Measurements from ENCODE around the gene SORCS3.

The SORCS3 gene

DNA sequence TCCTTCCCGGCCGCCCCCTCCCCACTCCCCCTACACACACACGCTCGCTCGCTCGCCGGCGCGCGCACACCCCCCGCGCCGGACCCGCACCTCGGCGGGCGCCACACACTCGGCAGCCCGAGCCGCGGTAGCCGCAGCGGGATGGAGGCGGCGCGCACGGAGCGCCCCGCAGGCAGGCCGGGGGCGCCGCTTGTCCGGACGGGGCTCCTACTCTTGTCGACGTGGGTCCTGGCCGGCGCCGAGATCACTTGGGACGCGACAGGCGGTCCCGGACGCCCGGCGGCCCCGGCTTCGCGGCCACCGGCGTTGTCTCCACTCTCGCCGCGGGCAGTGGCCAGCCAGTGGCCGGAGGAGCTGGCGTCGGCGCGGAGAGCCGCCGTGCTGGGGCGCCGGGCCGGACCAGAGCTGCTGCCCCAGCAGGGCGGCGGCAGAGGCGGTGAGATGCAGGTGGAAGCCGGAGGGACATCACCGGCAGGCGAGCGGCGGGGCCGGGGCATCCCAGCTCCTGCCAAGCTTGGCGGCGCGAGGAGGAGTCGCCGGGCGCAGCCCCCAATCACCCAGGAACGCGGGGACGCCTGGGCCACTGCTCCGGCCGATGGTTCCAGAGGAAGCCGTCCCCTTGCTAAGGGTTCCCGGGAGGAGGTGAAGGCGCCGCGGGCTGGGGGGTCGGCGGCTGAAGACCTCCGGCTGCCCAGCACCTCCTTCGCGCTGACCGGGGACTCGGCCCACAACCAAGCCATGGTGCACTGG is at the start of gene SORCS3:
Gene SORCS3, plus strand, starts transcription at position 104 of the 750 bp plus-strand sequence.
- DNase-seq (ENCODE audit: low read depth in 2 of 2), result no peak

DNA sequence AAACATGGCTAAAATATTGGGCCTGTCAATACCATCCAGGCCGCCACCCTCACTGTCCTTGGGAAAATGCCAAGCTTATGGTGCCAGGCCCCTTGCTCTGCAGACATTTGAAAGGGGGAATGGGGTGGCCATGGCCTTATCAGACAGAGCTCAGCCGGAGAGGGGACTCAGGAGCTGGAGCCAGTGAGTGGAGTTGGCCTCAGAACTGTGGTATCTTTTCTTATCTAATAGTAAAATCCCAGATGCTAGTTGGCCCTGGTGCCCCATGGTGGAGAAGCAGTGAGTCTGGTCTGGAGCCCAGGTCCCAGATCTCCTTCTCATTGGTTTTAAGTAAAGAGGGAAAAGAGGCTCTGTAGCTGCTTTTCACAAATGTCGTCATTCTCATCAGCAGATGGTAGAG is 49.6 kb upstream of the SORCS3 start:
- no peak for DNase-seq (ENCODE audit: low read depth in 2 of 2)

DNA sequence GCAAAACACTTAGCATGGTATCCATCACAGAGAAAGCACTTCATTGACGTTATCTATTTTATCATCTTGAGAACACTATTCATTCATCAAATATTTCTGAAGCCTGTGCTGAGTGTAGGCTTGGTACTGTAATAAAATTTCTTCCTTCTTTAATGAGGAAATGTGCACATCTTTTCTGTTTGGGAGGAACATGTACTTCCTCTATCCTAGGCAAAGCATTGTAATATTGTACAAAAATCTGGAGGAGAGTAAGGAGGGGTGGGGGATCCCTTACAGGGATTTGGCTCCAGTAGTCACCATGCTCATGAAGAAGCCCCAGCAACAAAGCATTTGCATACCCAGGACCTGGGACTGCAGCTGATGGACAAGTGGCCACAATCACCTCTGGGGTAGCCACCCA is 39.9 kb upstream of the SORCS3 start:
- no peak for DNase-seq (ENCODE audit: low read depth in 2 of 2)

DNA sequence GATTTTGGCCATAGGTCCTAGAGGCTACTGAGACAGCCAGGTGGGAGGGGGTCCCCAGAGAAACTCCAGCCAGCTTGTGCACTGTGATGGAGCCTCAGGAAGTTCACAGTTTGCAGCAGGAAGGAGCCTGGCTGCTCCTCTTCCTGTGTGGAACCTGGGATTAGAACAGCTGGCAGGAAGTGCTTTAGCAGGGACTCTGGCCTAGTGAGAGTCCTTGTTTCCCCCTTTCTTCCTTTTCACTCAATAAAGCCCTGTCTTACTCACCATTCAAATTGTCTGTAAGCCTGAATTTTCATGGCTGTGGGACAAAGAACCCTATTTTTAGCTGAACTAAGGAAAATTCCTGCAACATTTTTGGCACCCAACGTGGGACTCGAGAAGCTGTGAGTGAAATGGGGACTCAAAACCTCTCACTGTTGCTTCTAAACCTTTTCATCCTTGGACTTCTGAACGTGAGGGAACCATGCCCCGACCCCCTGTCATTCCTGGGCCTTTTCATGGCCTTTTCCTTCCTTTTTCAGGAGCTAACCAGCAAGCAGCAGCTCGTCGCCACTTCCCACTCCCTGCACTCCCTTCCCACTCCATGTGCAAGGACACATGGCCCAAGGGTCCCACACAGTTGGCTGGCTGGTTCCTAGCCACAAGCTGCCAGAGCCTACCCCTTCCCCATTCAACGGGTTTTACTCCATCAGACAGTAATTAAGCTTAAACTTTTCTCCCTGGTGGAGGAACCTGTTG is 32.8 kb upstream of the SORCS3 start:
- DNase-seq (ENCODE audit: low read depth in 2 of 2), result no peak

DNA sequence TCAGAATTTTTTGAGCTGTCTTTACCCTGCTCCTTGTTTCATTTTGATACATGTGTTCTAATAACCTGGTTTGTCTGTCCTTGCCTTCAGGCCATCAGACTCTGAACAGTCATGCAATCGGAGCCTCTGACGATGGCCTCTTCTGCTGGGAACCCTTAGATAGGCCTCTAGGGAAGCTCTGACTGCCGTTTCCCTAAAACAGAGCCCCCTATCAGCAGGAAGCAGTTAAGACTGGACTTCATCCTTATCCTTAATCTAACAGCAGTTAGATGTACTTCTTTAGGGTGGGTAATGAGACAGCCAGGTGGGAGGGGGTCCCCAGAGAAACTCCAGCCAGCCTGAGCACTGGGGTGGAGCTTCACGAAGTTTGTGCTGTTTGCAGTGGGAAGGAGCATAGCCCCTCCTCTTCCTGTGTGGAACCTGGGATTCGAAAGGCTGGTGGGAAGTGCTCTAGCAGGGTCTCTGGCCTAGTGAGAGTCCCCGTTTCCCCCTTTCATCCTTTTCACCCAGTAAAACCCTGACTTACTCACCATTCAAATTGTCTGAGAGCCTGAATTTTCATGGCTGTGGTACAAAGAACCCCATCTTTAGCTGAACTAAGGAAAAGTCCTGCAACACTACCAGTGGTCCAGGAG is 28.4 kb upstream of the SORCS3 start:
- no peak for DNase-seq (ENCODE audit: low read depth in 2 of 2)

DNA sequence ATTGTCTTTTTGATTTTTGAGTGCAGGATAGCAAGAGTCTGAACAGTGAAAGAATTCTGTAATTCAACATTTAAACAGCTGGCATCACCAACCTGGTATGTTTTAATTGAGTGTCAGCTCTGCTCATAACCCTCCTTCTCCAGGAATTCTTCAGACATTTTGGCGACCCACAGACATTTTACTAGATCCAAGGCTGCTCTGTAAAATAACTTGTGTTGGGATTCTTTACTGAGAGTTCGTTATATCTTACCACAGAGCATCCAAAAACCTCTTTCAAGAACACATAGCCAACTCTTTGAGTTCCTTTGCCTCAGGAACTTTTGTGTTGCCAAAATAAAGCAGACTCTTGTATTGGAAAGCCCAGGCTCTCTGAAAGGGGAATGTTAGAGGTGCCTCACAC is 27.7 kb upstream of the SORCS3 start:
- no peak for DNase-seq (ENCODE audit: low read depth in 2 of 2)

DNA sequence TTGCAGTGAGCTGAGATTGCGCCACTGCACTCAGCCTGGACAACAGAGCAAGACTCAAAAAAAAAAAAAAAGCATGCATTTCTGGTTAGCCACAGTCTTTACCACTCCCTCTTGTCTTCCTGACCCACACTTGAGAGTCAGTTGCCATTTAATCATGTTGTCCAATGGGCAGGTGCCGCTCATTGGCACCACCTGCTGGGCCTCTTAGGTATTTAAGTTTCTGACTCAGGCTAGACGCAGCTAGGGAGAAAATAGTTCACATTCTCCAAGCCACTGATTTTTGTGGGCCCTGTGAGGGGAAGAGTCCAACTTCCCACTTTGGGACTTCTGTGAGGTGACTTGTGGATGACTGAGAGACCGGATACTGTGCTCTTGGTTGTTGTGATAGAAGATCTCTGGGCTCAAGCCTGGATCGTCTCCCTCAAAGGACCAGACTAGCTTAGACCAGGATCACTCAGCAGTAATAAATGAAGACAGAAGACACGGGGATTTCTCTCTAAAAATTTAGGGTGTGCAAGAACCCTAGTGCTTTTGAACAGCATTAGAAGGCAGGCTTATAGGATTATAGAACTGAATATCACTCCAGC is 26.8 kb upstream of the SORCS3 start:
- DNase-seq (ENCODE audit: low read depth in 2 of 2), result peak in 1 of 2 experiments; percentile 26

DNA sequence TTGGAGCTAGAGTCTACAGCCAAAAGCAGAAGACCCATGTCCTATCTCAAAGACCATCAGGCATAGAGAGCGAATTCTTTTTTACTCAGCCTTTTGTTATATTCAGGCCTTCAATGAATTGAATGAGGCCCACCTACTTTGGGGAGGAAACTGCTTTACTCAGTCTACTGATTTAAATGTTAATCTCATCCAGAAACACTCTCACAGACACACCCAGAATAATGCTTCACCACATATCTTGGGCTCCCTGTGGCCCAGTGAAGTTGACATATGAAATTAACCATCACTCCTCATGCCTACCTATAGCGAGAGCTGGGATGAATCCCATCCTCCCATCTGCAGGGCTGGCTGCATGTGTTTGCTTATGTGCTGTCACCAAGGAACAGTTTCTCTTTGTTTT is 26.0 kb upstream of the SORCS3 start:
- no peak for DNase-seq (ENCODE audit: low read depth in 2 of 2)

DNA sequence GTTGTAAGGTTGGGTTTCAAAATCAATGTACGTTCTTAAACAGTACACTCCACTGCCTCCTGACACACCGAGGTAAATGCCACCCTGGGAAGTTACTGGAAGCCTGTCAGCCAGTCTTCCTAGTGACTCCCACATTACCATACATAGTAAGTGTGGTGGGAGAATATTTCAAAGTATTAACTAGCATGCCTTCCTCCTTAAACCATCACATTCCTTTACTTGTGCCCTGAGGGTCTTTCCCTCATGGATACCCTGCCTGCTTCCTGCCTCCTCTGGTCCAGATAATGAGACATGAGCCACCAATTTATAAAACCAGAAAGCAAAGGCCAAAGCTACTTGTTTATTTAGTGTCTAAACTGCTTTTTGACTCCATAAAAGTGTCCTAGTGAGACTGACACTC is 23.3 kb upstream of the SORCS3 start:
- DNase-seq (ENCODE audit: low read depth in 2 of 2), result no peak

DNA sequence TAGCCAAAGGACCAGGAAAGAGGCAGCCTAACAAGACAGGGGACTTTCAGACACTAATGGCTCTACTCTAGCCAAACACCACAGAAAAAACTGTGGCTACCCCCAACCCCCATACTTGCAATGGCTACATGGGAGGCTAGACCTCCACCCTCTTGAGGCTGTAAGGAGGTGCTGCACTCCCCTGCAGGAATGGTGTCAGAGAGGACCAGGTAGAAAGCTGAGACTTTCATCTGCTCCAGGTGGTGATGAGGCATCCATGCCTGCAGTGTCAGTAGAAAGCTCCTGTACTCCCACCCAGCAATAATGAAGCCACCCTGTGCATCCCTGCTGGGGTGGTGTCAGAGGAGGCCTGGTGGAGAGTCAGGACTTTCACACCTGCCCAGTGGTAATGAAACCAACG is 18.9 kb upstream of the SORCS3 start:
- no peak for DNase-seq (ENCODE audit: low read depth in 2 of 2)

DNA sequence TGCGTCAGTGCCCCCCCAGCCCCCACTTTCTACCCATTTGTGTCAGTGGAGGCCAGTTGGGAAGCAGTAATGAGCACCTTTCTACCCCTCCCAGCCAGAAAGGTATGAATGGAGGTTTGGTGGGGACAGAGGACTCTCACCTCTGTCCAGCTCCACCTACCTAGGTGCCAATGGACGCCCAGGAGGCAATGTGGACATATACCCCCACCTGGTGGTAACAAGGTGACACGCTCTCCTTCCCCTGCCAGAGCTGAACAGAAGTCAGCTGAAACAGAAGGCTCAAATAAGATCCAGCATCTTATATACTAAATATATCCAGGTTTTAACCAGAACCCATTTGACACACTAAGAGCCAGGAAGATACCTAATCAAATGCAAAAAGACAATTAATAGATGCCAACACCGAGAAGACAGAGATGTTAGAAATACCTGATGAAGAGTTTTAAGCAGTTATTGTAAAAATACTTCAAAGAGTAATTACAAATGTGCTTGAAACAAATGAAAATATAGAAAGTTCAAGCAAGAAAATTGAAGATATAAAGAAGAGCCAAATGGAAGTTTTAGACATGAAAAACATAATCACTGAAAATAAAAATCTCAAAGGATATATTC is 18.4 kb upstream of the SORCS3 start:
- no peak for DNase-seq (ENCODE audit: low read depth in 2 of 2)

DNA sequence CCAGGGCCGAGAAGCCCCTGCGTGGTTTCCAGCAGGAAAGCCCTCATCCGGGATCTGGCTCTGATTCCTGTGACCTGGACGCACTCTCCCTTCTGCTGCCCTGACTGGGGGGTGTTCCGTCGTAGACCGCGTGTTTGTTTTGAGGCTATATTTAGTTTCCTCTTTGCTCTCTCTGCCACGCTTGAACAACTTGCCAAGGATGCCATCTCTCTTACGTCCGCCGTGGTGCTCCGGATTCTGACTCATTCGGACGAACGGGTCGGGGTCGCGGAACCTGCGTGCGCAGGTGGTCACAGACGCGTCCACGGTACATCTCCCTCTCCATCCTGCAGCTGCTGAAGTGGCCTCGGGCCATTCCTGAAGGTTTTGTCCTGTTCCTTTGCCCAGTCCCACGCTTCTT is 10.4 kb upstream of the SORCS3 start:
- DNase-seq (ENCODE audit: low read depth in 2 of 2), result no peak

DNA sequence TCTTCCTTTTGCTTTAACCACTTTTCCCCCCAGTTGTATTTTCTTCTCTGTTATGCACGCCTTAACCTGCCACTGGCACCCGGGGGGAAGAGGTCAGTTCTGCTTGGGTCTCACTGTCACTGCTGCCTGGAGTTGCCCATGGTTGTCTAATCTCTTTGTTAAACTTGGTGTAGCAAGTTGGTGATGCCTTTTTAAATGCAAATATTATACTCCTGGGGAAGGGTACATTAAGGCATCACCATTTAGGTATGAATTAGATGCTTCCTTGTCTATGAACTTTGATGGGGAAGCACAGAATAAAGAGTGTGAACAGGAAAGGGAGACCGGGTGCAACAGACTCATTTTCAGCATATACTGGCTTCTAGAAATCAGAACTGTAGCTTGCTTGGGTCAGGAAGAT is 9.1 kb upstream of the SORCS3 start:
- DNase-seq (ENCODE audit: low read depth in 2 of 2), result no peak

DNA sequence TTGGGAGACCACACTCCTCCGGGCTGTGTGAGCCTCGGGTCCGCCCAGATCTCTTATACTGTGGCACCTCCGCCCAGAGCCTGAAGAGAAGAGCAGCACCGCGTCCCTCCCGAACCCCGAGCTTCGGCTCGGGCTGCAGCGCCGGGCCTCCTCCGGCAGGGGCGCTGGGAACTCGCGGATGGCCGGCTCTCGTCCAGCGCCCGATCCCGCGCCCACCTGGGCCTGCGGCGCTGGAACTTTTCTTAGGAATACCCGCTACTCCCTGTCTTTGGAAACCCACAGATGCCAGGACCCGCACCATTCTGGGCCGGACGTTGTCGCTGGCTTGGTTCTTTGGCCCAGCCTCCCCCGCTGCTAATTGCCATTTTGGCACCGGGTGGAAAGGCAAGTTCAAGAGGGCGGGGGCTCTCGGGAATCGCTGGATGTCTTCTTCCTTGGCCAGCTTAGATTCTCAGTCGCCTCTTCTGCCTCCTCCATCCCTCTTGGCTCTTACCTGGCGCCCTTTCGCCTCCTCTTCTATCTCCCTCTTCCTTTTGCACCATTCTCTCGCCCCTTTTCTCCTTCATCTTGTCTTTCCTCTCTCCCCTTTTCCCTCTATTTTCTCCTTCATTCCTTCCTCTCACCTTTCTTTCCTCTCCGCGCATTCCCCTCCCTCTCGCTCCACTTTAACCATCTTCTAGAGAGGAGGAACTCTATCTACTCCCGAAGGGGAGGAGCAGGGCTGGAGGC is 2.1 kb upstream of the SORCS3 start:
- no peak for DNase-seq (ENCODE audit: low read depth in 2 of 2)

DNA sequence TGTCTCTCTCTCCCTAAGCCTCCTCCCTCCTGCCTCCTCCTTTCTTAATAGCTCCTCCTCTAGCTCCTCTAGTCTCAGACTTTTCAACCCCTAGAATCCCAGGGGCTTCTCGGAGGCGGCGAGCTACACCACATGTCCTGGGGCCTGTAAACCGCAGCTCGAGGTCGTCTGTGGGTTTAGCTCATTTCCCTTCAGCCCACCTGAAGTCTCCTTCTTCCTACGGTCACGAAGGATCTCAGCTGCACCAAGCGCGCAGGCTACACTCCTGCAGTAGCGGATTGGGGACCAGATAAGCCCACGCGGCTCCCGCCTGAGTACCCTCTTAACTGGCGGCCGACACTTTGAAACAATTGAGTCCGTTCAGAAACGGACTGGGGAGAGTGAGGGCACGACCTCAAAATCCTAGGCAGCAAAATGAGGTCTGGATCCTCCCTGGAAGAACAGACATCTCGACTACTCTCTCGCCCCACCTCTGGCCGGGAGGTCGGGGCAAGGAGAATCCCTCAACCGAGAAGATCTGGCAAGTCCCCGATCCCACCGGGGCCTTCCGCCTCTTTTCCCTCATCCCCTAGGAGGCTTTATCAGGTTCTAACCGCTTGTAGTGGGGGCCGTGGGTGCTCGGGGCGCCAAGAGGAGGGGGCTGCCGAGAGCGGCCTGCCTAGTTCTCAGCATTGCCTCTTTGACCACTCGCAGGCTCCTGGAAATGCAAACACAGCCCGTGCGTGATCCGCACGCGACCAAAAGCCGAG is 1.3 kb upstream of the SORCS3 start:
- no peak for DNase-seq (ENCODE audit: low read depth in 2 of 2)

DNA sequence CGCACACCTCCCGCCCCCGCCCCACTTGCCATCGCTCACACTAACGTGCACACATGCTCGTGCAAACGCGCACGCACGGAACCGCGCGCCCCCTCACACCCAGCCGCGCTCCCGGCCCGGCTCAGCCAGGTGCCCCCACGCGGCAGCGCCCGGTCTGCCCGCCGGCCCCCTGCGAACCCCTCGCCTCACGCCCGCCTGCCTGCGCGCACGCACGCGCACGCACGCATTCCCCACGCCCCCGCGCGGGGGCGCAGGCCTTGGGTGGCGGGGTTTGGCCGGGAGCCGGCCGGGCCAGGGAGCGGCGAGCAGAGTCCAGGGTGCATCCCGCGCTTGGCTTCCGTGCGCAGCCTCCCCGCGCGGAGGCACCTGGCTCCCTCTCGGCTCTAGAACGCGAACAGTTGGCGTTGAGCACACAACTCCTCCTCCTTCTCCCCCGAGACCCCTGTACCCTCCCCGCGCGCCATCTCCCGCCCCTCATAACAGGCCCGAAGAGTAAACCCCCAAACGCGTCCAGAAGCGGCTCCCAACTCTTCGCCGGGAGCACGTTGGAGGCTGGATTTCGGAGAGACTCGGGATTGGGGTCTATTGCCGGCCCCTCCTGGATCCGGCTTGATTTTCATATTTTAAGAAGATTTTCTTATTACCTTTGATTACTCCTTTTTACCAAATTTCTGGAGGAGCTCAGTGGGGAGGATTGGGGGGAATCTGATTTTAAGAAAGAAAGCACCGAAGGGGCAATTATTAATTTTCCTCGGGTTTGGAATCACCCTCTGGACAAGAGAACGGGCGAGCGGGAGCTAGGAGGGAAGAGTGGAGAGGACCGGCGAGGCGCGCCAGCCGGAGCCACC is 527 bp upstream of the SORCS3 start:
- DNase-seq (ENCODE audit: low read depth in 2 of 2), result no peak

DNA sequence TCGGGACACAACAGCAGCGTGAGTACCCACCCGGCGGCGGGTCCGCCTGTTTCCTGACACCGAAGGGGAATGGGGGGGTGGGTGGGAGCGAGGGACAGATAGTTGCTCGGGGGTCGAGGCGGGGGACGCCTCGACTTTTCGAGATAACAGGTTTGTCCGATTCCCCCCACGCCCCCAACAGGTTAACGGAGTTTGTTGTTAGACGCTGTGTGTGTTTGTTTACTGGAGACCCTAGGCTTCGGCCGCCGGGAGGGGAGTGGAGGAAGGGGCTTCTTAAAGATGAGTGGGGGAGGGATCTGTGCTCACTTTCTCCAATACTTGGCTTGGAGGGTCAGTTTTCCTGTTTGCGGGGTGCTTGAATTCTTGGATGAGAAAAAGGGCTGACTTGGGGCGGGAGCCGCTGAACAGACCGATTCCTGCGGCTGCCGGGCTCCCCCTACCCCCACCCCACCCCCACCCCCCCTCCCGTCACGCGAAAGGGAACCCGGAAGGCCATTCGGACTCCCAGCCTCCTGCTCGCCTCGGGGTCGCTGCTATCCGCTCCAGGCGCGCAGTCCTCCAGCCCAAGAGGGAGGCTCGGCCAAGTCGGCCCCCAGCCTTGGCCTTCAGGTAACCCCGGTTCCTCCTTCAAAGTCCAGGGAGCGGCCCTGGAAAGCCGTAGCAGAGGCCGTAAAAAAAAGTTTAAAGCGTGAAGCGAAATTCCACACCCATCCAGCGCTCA is 1.0 kb downstream of the SORCS3 start:
- no peak for DNase-seq (ENCODE audit: low read depth in 2 of 2)

DNA sequence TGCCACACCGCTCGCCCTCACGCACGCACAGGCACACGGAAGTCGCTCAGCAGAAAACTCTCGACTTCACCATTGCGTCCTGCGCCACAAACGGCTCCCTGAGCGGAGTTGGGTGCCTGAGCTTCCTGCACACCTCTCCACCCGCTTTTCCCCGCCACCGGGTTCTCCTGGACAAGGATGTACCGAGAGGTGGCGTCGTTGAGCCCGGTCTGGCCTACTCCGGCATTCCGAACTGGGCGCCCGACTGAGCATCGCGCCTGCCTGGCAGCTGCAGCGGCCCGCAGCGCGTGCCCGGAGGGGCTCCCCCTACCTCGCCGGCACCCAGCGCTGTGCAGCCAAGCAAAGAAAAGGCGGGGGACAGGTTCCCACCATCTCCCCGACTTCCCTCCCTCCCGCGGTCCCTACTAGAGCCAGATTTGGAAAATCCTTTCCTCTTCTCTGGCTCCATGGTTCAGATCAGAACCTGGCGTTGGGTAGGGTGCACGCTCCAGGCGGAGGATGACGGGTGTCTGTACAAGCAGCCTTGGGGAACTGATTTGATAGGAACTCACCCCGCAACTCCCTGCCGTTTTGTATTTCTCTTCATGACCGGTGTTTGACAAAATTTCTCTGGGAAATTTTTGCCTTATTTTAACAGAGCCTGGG is 1.7 kb downstream of the SORCS3 start:
- peak in 1 of 2 experiments; percentile 36 for DNase-seq (ENCODE audit: low read depth in 2 of 2)

DNA sequence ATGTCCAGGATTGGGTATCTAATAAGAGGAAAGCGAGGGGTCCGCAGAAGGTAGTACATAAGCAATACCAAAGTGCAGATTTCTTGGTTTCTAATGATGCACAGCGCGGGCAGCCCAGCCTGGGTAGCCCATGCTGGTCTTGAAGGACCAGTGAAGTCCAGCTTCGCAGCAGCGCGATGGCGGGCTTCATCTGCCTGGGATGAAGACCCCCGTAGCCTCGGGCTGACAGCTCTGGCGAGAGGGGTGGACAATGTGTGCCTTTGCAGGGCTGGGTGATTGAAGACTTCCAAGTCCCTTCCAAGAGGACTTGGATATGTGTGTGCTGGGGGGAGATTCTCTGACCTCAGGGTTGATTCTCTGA is 2.2 kb downstream of the SORCS3 start:
- no peak for DNase-seq (ENCODE audit: low read depth in 2 of 2)
